ENCODE measurements around the gene SLC2A13.
"Not testable (repeated sequence)": the region's sequence is repeated elsewhere in the genome, so short reads cannot be mapped to it uniquely, and the experiment has no call there.

Gene SLC2A13

GRCh38 chr12:40049268-40049667 lies 56.6 kb downstream of the SLC2A13 start:
- no peak overlapping the region for H3K4me3 ChIP-seq (ENCODE audit: control insufficient read depth, low read depth, low read length)
- TF ChIP-seq CTCF (conservative IDR thresholded peaks at IDR 0.05; ENCODE audit: control insufficient read depth, insufficient read depth, low read depth, low read length): no peak
- DNase-seq (ENCODE audit: low read depth): no peak

GRCh38 chr12:40047002-40047401 lies 58.9 kb downstream of the SLC2A13 start:
- not testable (repeated sequence) for DNase-seq (ENCODE audit: low read depth); H3K4me3 ChIP-seq (ENCODE audit: control insufficient read depth, low read depth, low read length)

GRCh38 chr12:40045656-40046055 lies 60.2 kb downstream of the SLC2A13 start:
- H3K4me3 ChIP-seq (ENCODE audit: control insufficient read depth, low read depth, low read length): no peak overlapping the region
- no peak for DNase-seq (ENCODE audit: low read depth)
- no peak for TF ChIP-seq CTCF (conservative IDR thresholded peaks at IDR 0.05; ENCODE audit: control insufficient read depth, insufficient read depth, low read depth, low read length)

GRCh38 chr12:40044396-40044795 lies 61.5 kb downstream of the SLC2A13 start:
- no peak for DNase-seq (ENCODE audit: low read depth)
- TF ChIP-seq CTCF (conservative IDR thresholded peaks at IDR 0.05; ENCODE audit: control insufficient read depth, insufficient read depth, low read depth, low read length): no peak
- no peak overlapping the region for H3K4me3 ChIP-seq (ENCODE audit: control insufficient read depth, low read depth, low read length)

- no peak for DNase-seq (ENCODE audit: low read depth)
- TF ChIP-seq CTCF (conservative IDR thresholded peaks at IDR 0.05; ENCODE audit: control insufficient read depth, insufficient read depth, low read depth, low read length): no peak
- no peak overlapping the region for H3K4me3 ChIP-seq (ENCODE audit: control insufficient read depth, low read depth, low read length)
Observed at GRCh38 chr12:40039598-40039997, 66.3 kb downstream of the SLC2A13 start.

GRCh38 chr12:40038619-40039018 lies 67.3 kb downstream of the SLC2A13 start:
- H3K4me3 ChIP-seq (ENCODE audit: control insufficient read depth, low read depth, low read length): no peak overlapping the region
- no peak for DNase-seq (ENCODE audit: low read depth)
- TF ChIP-seq CTCF (conservative IDR thresholded peaks at IDR 0.05; ENCODE audit: control insufficient read depth, insufficient read depth, low read depth, low read length): no peak

GRCh38 chr12:40034712-40035111 lies 71.2 kb downstream of the SLC2A13 start:
- peak; percentile 4 for DNase-seq (ENCODE audit: low read depth)
- H3K4me3 ChIP-seq (ENCODE audit: control insufficient read depth, low read depth, low read length): no peak overlapping the region
- no peak for TF ChIP-seq CTCF (conservative IDR thresholded peaks at IDR 0.05; ENCODE audit: control insufficient read depth, insufficient read depth, low read depth, low read length)

All from fibroblast of mammary gland (primary cell).